GM18870 (cell line): ENCODE measurements around the gene BAX.

Experiments
- ATAC-seq: cut with Tn5 transposase; IDR thresholded peaks from one replicate; pipeline ENCODE4 v1.9.1; 2021; ENCODE audit warnings: moderate library complexity; ENCODE audit not compliant: unreplicated experiment

Gene BAX

GRCh38 chr19:48982280-48982679 is 27.6 kb downstream of the BAX start:
- ATAC-seq = no peak

- no peak for ATAC-seq
Measured at GRCh38 chr19:48985711-48986110, 31.0 kb downstream of the BAX start.

- ATAC-seq = no peak
Measured at GRCh38 chr19:48986211-48986610, 31.5 kb downstream of the BAX start.

GRCh38 chr19:48987323-48987722 is 32.6 kb downstream of the BAX start:
- ATAC-seq = no peak

GRCh38 chr19:48988286-48988685 is 33.6 kb downstream of the BAX start:
- ATAC-seq = no peak

GRCh38 chr19:48988860-48989259 is 34.2 kb downstream of the BAX start:
- no peak for ATAC-seq

GRCh38 chr19:48989701-48990291 is 35.1 kb downstream of the BAX start:
- no peak for ATAC-seq

- ATAC-seq = no peak
Measured at GRCh38 chr19:48990400-48990799, 35.7 kb downstream of the BAX start.

GRCh38 chr19:48991011-48991609 is 36.4 kb downstream of the BAX start:
- ATAC-seq = no peak

GRCh38 chr19:48991873-48992580 is 37.4 kb downstream of the BAX start:
- ATAC-seq = no peak

GRCh38 chr19:48992581-48993174 is 38.0 kb downstream of the BAX start:
- ATAC-seq = peak; percentile 11

- ATAC-seq = peak; percentile 81
Measured at GRCh38 chr19:48993175-48994034, 38.7 kb downstream of the BAX start, which contains the start of the genes GYS1 and RUVBL2. GYS1 (minus strand) TSS chr19:48993309; CDS start chr19:48993112, 197 bp downstream. RUVBL2 (plus strand) TSS chr19:48993887; CDS start chr19:48993912, 25 bp downstream.

GRCh38 chr19:48994035-48994386 is 39.3 kb downstream of the BAX start:
- ATAC-seq = no peak

GRCh38 chr19:48997972-48998371 is 43.3 kb downstream of the BAX start:
- no peak for ATAC-seq

GRCh38 chr19:48999481-49000325 is 45.0 kb downstream of the BAX start:
- ATAC-seq = no peak

GRCh38 chr19:49004133-49004532 is 49.5 kb downstream of the BAX start:
- ATAC-seq = no peak

GRCh38 chr19:49004964-49005614 is 50.4 kb downstream of the BAX start:
- no peak for ATAC-seq

- ATAC-seq = no peak
Measured at GRCh38 chr19:49006905-49007304, 52.2 kb downstream of the BAX start.

- ATAC-seq = no peak
Measured at GRCh38 chr19:49009828-49010227, 55.2 kb downstream of the BAX start.

GRCh38 chr19:49010453-49010852 is 55.8 kb downstream of the BAX start:
- no peak for ATAC-seq
